Fibroblast of villous mesenchyme (primary cell): ENCODE results near the gene TRIM27. TPM values are rescaled to one million over a fixed set of nuclear protein-coding genes. Genes with fewer than 3 reads are reported as not detected.
"Not testable (repeated sequence)": the region's sequence is repeated elsewhere in the genome, so short reads cannot be mapped to it uniquely, and the experiment has no call there.

Experiments used
- DNase-seq: peaks from one replicate; pipeline ENCODE4 v3.0.0-alpha.2; 2010; ENCODE audit warnings: low read depth
- H3K4me3 ChIP-seq: 2 replicates; pipeline ENCODE4 v1.5.1; 2011; ENCODE audit warnings: low read depth, mild to moderate bottlenecking, low read length
- total RNA-seq: library from RNA; depleted of rRNA; stranded (reverse); fragments of >200 nt; gene quantifications from 2 replicates; pipeline ENCODE4 v1.2.3, GENCODE V29; 2012
- TF ChIP-seq, protein P1 (sequence below): IDR thresholded peaks from 2 replicates; pipeline ENCODE4 v1.5.1; 2012; ENCODE audit warnings: low read depth, mild to moderate bottlenecking, low read length; ENCODE audit not compliant: insufficient read depth

The TRIM27 gene
- total RNA-seq, 1 donor = 76.9 TPM

DNA sequence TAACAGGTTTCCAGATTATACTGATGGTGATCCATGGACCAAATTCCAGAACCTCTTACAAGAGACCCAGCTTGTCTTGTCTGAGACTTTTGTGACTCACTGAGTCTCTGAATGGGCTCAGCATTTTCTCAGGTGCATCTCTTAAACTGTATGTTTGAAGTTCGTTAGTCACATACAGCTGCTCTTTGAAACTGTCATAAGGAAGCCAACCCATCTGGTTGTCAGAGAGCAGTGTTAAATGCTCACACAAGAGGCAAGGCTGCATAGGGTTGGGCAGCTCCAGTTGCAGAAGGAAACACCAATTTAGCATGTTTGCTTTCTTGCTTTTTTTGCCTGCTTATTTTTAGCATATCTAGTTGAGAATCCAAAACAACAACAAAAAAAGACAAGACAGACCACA, 47.1 kb downstream of the TRIM27 start:
- TF ChIP-seq, protein P1, sequence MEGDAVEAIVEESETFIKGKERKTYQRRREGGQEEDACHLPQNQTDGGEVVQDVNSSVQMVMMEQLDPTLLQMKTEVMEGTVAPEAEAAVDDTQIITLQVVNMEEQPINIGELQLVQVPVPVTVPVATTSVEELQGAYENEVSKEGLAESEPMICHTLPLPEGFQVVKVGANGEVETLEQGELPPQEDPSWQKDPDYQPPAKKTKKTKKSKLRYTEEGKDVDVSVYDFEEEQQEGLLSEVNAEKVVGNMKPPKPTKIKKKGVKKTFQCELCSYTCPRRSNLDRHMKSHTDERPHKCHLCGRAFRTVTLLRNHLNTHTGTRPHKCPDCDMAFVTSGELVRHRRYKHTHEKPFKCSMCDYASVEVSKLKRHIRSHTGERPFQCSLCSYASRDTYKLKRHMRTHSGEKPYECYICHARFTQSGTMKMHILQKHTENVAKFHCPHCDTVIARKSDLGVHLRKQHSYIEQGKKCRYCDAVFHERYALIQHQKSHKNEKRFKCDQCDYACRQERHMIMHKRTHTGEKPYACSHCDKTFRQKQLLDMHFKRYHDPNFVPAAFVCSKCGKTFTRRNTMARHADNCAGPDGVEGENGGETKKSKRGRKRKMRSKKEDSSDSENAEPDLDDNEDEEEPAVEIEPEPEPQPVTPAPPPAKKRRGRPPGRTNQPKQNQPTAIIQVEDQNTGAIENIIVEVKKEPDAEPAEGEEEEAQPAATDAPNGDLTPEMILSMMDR = no peak
- no peak for DNase-seq
- no peak overlapping the region for H3K4me3 ChIP-seq

DNA sequence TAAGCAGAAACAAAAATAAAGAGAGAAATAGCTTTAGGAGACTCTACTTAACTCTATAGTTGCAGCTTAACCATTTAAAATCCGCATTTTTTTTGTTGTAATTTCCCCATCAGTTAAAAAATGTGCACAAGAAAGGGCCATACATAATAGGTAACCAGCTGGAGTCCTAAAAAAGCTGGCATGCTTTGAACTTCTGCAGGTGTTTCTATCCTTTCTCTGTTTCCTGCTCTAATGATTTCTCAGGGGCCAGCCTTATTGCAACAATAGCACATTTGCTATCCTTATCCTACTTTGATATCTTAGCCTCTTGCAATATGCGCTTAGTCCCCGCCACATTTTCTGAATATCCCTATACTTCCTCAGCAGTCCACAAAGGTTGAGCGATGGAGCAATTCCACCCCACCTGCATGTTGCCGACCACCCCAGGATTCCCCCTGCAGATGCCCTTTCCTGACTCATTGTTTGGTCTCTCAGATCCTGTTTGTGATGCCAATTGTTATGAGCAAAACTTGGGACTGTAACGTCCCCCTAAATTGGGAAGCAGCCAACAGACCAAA, 48.5 kb downstream of the TRIM27 start:
- TF ChIP-seq, protein P1 = no peak
- no peak overlapping the region for H3K4me3 ChIP-seq
- DNase-seq = no peak

DNA sequence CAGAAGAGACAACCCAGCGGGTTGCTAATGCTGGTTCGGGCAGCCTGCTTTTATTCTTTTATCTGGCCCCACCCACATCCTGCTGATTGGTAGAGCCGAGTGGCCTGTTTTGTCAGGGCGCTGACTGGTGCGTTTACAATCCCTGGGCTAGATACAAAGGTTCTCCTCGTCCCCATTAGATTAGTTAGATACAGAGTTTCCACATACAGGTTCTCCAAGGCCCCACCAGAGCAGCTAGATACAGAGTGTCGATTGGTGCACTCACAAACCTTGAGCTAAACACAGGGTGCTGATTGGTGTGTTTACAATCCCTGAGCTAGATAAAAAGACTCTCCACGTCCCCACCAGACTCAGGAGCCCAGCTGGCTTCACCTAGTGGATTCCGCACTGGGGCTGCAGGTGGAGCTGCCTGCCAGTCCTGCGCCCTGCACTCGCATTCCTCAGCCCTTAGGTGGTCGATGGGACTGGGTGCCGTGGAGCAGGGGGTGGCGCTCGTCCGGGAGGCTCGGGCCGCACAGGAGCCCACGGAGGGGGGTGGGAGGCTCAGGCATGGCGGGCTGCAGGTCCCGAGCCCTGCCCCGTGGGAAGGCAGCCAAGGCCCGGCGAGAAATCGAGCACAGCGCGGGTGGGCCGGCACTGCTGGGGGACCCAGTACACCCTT, 51.5 kb downstream of the TRIM27 start:
- H3K4me3 ChIP-seq = not testable (repeated sequence)

DNA sequence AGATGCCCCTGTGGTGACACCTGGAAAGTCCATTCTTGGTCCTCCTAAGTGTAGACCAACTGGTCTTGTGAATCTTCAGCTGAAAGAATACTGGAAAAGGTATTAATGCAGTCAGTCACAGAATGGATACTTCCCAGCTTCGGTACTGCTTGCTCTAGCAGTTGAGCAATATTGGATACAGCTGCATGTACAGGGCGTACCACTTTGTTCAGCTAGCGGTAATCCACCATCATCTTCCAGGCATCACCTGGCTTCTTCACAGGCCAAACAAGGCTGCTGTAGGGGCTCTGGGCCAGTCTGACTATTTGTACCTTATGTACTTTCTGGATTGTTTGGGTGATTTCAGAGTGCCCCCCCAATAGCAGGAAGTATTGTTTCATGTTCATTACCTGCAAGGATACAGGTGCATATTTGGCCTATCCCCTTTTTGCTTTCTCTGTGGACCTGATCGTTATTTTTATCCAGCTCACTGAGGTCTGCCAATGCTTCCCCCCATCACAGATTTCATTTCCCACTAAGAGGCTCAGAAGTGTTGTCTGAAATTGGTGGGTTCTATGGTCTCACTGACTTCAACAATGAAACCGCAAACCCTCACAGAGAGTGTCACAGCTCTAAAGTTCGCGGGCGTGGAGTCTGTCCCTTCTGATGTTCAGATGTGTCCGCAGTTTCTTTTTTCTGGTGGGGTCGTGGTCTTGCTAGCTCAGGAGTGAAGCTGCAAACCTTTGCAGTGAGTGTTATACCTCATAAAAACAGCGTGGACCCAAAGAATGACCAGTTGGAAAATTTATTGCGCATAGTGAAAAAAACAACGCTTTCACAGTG, 52.2 kb downstream of the TRIM27 start:
- no peak for DNase-seq
- H3K4me3 ChIP-seq = no peak overlapping the region
- TF ChIP-seq, protein P1 = no peak

More for the DNA sequence above, 51.5 kb downstream of the TRIM27 start:
- not testable (repeated sequence) for DNase-seq

DNA sequence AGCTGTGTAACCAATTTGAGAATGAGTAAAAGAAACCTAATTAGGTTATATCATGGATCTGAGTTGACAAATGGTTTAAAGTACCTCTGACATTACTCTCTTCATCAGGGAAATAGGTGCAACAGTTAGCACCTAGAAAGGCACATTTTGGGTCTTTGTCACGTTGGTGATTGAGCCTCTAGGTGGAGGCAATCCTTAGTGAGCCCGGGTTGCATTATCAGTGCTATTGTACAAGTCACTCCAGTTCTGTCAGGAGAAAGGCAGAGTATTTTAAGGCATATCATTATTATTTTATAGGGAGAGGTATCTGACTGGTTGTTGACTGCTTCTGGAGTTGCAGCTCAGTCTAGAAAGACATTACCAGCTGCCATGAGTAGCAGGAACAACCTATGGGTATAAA, 54.9 kb downstream of the TRIM27 start:
- no peak for DNase-seq
- TF ChIP-seq, protein P1 = no peak

DNA sequence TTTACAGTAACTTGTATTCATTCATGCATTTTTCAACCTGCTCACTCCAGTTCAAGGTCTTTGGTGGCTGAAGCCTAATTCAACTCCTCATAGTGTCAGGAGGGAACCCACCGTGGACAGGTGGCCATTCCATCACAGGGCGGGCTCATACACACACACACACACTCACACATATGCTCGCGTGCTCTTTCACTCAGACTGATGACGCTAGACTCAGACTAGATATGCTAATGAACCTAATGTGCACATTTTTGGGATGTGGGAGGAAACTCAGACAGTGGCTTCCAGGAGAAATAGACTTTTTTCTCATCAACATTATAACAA, 56.7 kb downstream of the TRIM27 start:
- peak overlapping the region; percentile 73 for H3K4me3 ChIP-seq
- DNase-seq = no peak
- TF ChIP-seq, protein P1 = no peak

More for the DNA sequence above, 54.9 kb downstream of the TRIM27 start:
- H3K4me3 ChIP-seq = no peak overlapping the region

DNA sequence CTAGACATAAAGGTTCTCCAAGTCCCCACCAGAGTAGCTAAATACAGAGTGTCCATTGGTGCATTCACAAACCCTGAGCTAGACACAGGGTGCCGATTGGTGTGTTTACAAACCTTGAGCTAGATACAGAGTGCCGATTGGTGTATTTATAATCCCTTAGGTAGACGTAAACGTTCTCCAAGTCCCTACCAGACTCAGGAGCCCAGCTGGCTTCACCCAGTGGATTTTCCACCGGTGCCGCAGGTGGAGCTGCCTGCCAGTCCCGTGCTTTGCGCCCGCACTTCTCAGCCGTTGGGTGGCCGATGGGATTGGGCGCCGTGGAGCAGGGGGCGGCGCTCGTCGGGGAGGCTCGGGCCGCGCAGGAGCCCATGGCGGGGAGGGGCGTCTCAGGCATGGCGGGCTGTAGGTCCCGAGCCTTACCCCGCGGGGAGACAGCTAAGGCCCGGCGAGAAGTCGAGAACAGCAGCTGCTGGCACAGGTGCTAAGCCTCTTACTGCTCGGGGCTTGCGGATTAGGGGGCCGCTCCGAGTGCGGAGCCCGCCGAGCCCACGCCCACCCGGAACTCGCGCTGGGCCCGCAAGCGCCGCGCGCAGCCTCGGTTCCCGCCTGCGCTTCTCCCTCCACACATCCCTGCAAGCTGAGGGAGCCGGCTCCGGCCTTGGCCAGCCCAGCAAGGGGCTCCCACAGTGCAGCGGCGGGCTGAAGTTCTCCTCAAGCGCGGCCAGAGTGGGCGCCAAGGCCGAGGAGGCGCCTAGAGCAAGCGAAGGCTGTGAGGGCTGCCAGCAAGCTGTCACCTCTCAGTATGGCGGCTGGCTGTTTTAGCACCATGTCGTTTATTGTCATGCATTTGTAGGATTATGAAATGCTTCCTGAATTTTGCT, 57.3 kb downstream of the TRIM27 start:
- peak overlapping the region; percentile 73 for H3K4me3 ChIP-seq
- peak; percentile 42 for DNase-seq
